ENCODE data around the gene MRPL1. TPM values are rescaled to one million over a fixed set of nuclear protein-coding genes. Genes with fewer than 3 reads are reported as not detected.

The MRPL1 gene
- total RNA-seq, 1 donor from 2014 or later: 48.5 TPM

DNA sequence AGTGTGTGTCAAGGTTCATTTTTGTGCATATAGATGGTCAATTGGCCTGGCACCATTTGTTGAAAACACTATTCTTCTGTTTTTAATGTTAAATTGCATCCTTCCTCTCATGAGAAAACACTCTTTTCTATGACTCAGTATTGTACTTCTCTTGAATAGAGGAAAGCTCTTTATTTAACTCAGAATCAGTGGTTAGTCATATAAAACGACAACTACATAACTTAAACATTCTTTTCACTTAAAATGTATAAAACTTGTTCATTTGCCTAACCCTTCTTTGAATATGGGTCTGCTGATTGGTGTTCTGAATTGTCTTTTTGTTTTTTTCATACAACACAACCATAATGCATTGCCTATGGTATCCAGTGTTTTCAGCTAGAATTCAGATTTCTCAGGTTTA, 17.2 kb upstream of the MRPL1 start:
- no peak for TF ChIP-seq EZH2phosphoT487 (IDR thresholded peaks at IDR 0.05)
- TF ChIP-seq, protein P1, sequence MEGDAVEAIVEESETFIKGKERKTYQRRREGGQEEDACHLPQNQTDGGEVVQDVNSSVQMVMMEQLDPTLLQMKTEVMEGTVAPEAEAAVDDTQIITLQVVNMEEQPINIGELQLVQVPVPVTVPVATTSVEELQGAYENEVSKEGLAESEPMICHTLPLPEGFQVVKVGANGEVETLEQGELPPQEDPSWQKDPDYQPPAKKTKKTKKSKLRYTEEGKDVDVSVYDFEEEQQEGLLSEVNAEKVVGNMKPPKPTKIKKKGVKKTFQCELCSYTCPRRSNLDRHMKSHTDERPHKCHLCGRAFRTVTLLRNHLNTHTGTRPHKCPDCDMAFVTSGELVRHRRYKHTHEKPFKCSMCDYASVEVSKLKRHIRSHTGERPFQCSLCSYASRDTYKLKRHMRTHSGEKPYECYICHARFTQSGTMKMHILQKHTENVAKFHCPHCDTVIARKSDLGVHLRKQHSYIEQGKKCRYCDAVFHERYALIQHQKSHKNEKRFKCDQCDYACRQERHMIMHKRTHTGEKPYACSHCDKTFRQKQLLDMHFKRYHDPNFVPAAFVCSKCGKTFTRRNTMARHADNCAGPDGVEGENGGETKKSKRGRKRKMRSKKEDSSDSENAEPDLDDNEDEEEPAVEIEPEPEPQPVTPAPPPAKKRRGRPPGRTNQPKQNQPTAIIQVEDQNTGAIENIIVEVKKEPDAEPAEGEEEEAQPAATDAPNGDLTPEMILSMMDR (IDR thresholded peaks at IDR 0.05): no peak
- no peak for TF ChIP-seq EZH2 (IDR thresholded peaks at IDR 0.05)
- H3K4me2 ChIP-seq: no peak overlapping the region

DNA sequence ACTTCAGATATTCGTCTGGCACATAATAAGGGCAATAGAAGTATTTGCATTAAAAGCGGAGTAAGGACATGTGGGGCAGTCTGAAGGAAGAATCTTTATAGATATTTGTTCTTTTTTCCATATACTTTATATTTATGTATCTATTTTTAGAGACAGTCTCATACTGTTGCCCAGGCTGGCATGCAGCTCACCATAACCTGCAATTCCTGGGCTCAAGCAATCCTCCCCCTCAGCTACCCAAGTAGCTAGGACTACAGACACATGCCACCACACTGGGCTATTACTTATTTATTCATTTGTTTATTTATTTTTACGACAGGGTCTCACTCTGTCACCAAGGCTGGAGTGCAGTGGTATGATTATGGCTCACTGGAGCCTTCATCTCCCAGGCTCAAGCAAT, 16.7 kb upstream of the MRPL1 start:
- Histone ChIP-seq H3K27ac (no peak overlapping the region), H3K4me2 (no peak overlapping the region), H3K4me1 (no peaks in the 10 kb centered on the region), H3K4me3 (no peak overlapping the region), H3K27me3 (no peaks in the 10 kb centered on the region), H3F3A (ENCODE audit: low read depth) (no peaks in the 10 kb centered on the region), H4K20me1 (ENCODE audit: low read depth) (no peaks in the 10 kb centered on the region), H2AFZ (replicated peaks) (no peak overlapping the region), H3K9me3 (ENCODE audit: low read depth) (no peaks in the 10 kb centered on the region), H3K36me3 (no peaks in the 10 kb centered on the region), H3K79me2 (ENCODE audit: low read depth) (no peaks in the 10 kb centered on the region), H3K9ac (no peak overlapping the region)
- DNase-seq (ENCODE audit: low spot score): no peak
- TF ChIP-seq EZH2 (IDR thresholded peaks at IDR 0.05) (no peak), EZH2phosphoT487 (IDR thresholded peaks at IDR 0.05) (no peak)
- TF ChIP-seq, protein P1 (IDR thresholded peaks at IDR 0.05): no peak
- H3K27me3 Mint-ChIP-seq (ENCODE audit: insufficient read depth, low read depth): no peaks in the 10 kb centered on the region
- H3K9me3 Mint-ChIP-seq: no peaks in the 10 kb centered on the region
- no peak overlapping the region for H3K4me3 Mint-ChIP-seq
- H3K36me3 Mint-ChIP-seq: no peaks in the 10 kb centered on the region
- no peaks in the 10 kb centered on the region for H3K4me1 Mint-ChIP-seq
- H3K27ac Mint-ChIP-seq: no peak overlapping the region

More for the DNA sequence above, 17.2 kb upstream of the MRPL1 start:
- no peaks in the 10 kb centered on the region for H3K9me3 ChIP-seq (ENCODE audit: low read depth)
- H3K36me3 ChIP-seq: no peaks in the 10 kb centered on the region
- no peaks in the 10 kb centered on the region for H3K4me1 ChIP-seq
- no peaks in the 10 kb centered on the region for H3K27me3 ChIP-seq
- H3K4me3 ChIP-seq: no peak overlapping the region
- no peak overlapping the region for H3K4me3 Mint-ChIP-seq
- H3K79me2 ChIP-seq (ENCODE audit: low read depth): no peaks in the 10 kb centered on the region
- no peak overlapping the region for H3K9ac ChIP-seq
- no peak overlapping the region for H3K27ac ChIP-seq
- no peaks in the 10 kb centered on the region for H3F3A ChIP-seq (ENCODE audit: low read depth)
- no peaks in the 10 kb centered on the region for H4K20me1 ChIP-seq (ENCODE audit: low read depth)
- no peaks in the 10 kb centered on the region for H3K36me3 Mint-ChIP-seq
- H2AFZ ChIP-seq (replicated peaks): no peak overlapping the region
- no peaks in the 10 kb centered on the region for H3K27me3 Mint-ChIP-seq (ENCODE audit: insufficient read depth, low read depth)
- H3K4me1 Mint-ChIP-seq: no peaks in the 10 kb centered on the region
- DNase-seq (ENCODE audit: low spot score): no peak
- no peak overlapping the region for H3K27ac Mint-ChIP-seq
- H3K9me3 Mint-ChIP-seq: no peaks in the 10 kb centered on the region

DNA sequence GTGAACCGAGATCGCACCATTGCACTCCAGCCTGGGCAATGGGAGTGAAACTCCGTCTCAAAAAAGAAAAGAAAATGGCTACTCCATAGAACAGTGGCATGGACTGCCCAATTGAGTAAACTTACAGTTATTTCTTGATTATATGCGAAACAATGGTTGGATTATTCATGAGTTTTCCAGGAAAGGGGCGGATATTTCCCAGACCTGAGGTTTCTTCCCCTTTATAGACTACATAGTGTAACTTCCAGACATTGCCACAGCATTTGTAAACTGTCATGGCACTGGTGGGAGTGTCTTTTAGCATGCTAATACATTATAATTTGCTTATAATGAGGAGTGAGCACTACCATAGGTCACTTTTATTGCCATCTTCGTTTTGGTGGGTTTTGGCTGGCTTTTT, 14.1 kb upstream of the MRPL1 start:
- Mint-ChIP-seq H3K4me3 (no peak overlapping the region), H3K9me3 (no peaks in the 10 kb centered on the region), H3K36me3 (no peaks in the 10 kb centered on the region), H3K4me1 (no peaks in the 10 kb centered on the region), H3K27ac (no peak overlapping the region), H3K27me3 (ENCODE audit: insufficient read depth, low read depth) (no peaks in the 10 kb centered on the region)
- TF ChIP-seq EZH2 (IDR thresholded peaks at IDR 0.05) (no peak), EZH2phosphoT487 (IDR thresholded peaks at IDR 0.05) (no peak)
- TF ChIP-seq, protein P1 (IDR thresholded peaks at IDR 0.05): no peak
- Histone ChIP-seq H3K27me3 (no peaks in the 10 kb centered on the region), H3K36me3 (no peaks in the 10 kb centered on the region), H3K4me3 (no peak overlapping the region), H3K4me1 (no peaks in the 10 kb centered on the region), H3K4me2 (no peak overlapping the region), H3K79me2 (ENCODE audit: low read depth) (no peaks in the 10 kb centered on the region), H2AFZ (replicated peaks) (no peak overlapping the region), H3K27ac (no peak overlapping the region), H3F3A (ENCODE audit: low read depth) (no peaks in the 10 kb centered on the region), H4K20me1 (ENCODE audit: low read depth) (no peaks in the 10 kb centered on the region), H3K9ac (no peak overlapping the region), H3K9me3 (ENCODE audit: low read depth) (no peaks in the 10 kb centered on the region)
- no peak for DNase-seq (ENCODE audit: low spot score)

All from neural progenitor cell (in vitro differentiated cells).